ENCODE data around the gene CYFIP2. TPM values are rescaled to one million over a fixed set of nuclear protein-coding genes. Genes with fewer than 3 reads are reported as not detected.

CYFIP2 gene
- total and polyA plus RNA-seq, 2 of the 8 experiments (the other 6 are each of a cell fraction or from before 2014, with no cell fraction given), result 45.1 to 80.6 TPM

DNA sequence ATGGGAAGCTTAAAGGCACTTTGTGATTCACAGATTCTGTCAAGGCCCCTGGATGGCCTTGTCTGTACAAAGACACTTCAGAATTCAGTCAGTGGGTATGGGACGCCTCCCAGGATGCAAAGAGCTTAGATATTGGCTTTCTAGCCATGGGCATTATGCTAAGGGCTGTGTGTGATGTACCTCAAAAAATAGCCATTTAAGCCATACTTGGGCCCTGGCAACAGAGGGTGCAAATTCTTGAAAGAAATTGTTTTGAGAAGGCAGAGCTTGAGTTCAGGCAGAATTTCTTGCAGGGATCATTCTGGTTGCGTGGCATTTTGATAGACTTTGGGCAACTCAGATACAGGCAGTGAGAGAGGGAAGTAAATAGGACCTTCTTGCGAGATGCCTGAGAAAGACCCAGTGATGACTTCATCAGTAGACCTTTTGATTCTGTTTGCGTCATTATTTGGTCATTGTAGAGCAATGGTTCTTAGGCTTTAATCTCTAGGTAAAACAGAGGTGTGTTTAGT lies 3.9 kb downstream of the CYFIP2 start:
- H4K91ac ChIP-seq (replicated peaks; ENCODE audit: insufficient read length, low read length), result no peak overlapping the region
- peaks cover 0 to 66% of the 10 kb centered on the region in 2 experiments; a peak in 2 of 4 replicates for H3K79me2 ChIP-seq (ENCODE audit: control insufficient read depth in 1 of 2, insufficient read depth in 2 of 2, low read length in 2 of 2)

More for the DNA sequence above, 3.9 kb downstream of the CYFIP2 start:
- POLR2A ChIA-PET (ENCODE audit: partially characterized antibody), result interaction anchor here (0.6 kb wide), 1 partner anchor 127 kb away, joined by 3 read pairs; the partner anchor contains the start of gene MED7
- no peak overlapping the region for H4K8ac ChIP-seq (ENCODE audit: extremely low read depth, insufficient read depth, low read length)
- no peak overlapping the region for H2BK5ac ChIP-seq (ENCODE audit: low read depth, low read length)
- peaks cover 10% of the 10 kb centered on the region for H3K79me1 ChIP-seq (ENCODE audit: low read depth, low read length)
- H3K4ac ChIP-seq (replicated peaks; ENCODE audit: insufficient read length, low read depth, low read length), result no peak overlapping the region
- H2BK20ac ChIP-seq (ENCODE audit: low read length), result no peak overlapping the region
- no peak overlapping the region for H3K4me3 ChIP-seq (ENCODE audit: extremely low read depth in 1 of 4, insufficient read depth in 2 of 4, low read depth in 3 of 4, low read length in 4 of 4)
- H3K4me2 ChIP-seq (ENCODE audit: insufficient read depth in 1 of 2, low read depth in 2 of 2, low read length in 2 of 2), result peak overlapping the region in 1 of 2 experiments; percentile 63; a peak in 1 of 4 replicates
- H3K23ac ChIP-seq (ENCODE audit: insufficient read length), result no peak overlapping the region
- 91% methylated on average over 4 of the region's 4 CpGs; no CpG with 5 or more reads in 1 of the 2 experiments for WGBS, 2 experiments (ENCODE audit: extremely low coverage in 1 of 2, insufficient coverage in 1 of 2, insufficient read length in 1 of 2, insufficient replicate concordance in 2 of 2, low coverage in 1 of 2, low lambda C conversion rate in 2 of 2, missing lambda C conversion rate in 1 of 2)
- no peak for DNase-seq (ENCODE audit: low read depth in 1 of 2, low spot score in 2 of 2)
- H3K9ac ChIP-seq (replicated peaks in 1 of 4; ENCODE audit: extremely low read depth in 1 of 4, low read depth in 3 of 4, low read length in 3 of 4), result no peak overlapping the region
- H3K18ac ChIP-seq (ENCODE audit: extremely low read depth, low read length), result no peak overlapping the region
- H3K36me3 ChIP-seq (ENCODE audit: control insufficient read depth in 2 of 4, insufficient read depth in 4 of 4, low read length in 3 of 4), result no peaks in the 10 kb centered on the region
- H3K56ac ChIP-seq (replicated peaks; ENCODE audit: insufficient read length, low read depth, low read length), result no peak overlapping the region
- no peaks in the 10 kb centered on the region for H3K9me3 ChIP-seq (ENCODE audit: insufficient read depth in 2 of 2, low read depth in 1 of 2, low read length in 1 of 2)
- no peak overlapping the region for H2BK12ac ChIP-seq (ENCODE audit: low read depth, low read length)
- H3K4me1 ChIP-seq (replicated peaks in 1 of 4; ENCODE audit: control insufficient read depth in 3 of 4, insufficient read depth in 4 of 4, low read length in 3 of 4), result peaks cover 8 to 19% (median 11%) of the 10 kb centered on the region in 4 experiments
- TF ChIP-seq HDAC2 (IDR thresholded peaks at IDR 0.05; ENCODE audit: borderline replicate concordance in 1 of 2, low read depth in 2 of 2, low read length in 2 of 2), result no peak
- peaks cover 11% of the 10 kb centered on the region; the same call in 1 of the 2 replicates for H3K23me2 ChIP-seq (ENCODE audit: low read depth, low read length)
- peaks cover 3 to 13% of the 10 kb centered on the region in 2 experiments for H4K20me1 ChIP-seq (replicated peaks in 1 of 2; ENCODE audit: control insufficient read depth in 1 of 2, insufficient read depth in 2 of 2, low read length in 2 of 2)
- no peak overlapping the region for H3K27ac ChIP-seq (ENCODE audit: low read depth, low read length)
- H2AFZ ChIP-seq (ENCODE audit: low read length), result no peak overlapping the region
- H3K14ac ChIP-seq (ENCODE audit: insufficient read length), result no peak overlapping the region
- H4K5ac ChIP-seq (ENCODE audit: insufficient read length, low read depth, low read length), result no peak overlapping the region
- H2BK120ac ChIP-seq (replicated peaks; ENCODE audit: low read depth, low read length), result no peak overlapping the region
- H2AK5ac ChIP-seq (ENCODE audit: low read depth, low read length), result no peak overlapping the region
- H3K27me3 ChIP-seq (replicated peaks in 1 of 4; ENCODE audit: control insufficient read depth in 3 of 4, extremely low read depth in 1 of 4, insufficient read depth in 3 of 4, low read length in 3 of 4), result no peaks in the 10 kb centered on the region; a peak in 2 of 7 replicates
- FAIRE-seq, result no peak
- CTCF ChIA-PET (ENCODE audit: partially characterized antibody), result interaction anchor here (0.8 to 3.6 kb wide), 3 partner anchors 16 to 37 kb away, joined by 3 to 28 read pairs (median 3); no protein-coding TSS in a partner anchor
- no peak overlapping the region for H2BK15ac ChIP-seq (ENCODE audit: low read length)

Data from H1 (cell line).